ENCODE measurements around the gene CD40.
A peak's percentile ranks its signal among the peaks of the same experiment; 100 is the strongest.

CD40 gene

DNA sequence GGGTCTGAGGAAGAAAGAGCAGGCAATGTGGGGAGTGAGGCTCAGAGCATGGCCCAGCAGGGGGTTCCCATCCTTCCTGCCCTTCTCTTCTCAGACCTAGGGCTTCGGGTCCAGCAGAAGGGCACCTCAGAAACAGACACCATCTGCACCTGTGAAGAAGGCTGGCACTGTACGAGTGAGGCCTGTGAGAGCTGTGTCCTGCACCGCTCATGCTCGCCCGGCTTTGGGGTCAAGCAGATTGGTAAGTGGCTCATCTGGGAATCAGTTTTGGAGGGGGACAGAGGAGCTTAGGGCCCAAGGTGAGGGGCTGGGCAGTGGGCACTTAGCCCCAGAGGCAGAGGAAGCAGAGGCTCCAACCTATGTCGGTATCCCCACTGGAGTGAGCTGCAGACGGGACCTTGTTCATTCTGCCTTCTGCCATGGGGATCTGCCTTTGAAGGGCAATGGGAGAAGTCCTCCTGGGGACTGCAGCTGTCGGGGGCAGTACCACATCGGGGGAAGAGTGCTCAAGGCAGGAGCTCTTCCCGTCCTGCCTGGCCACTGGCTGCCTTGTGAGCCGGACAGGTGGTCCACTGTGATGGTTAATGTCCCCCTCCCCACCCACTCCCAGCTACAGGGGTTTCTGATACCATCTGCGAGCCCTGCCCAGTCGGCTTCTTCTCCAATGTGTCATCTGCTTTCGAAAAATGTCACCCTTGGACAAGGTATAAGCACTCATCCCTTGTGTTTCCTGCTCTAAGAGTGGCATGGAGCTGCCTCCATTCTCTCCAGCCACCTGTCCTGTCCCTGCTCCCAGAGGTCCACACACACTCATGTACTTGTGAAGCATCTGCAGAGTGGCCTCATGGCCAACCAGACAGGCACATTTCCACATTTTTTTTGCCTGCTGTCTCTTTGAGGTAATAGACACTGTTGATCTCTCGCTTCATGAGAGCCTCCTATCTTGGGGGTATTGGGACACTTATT, 4.7 kb downstream of the CD40 start:
- DNase-seq (ENCODE audit: low read depth in 3 of 3) = no peak

GRCh38 chr20:46123482-46124245, 5.5 kb downstream of the CD40 start:
- no peak for DNase-seq (ENCODE audit: low read depth in 3 of 3)

DNA sequence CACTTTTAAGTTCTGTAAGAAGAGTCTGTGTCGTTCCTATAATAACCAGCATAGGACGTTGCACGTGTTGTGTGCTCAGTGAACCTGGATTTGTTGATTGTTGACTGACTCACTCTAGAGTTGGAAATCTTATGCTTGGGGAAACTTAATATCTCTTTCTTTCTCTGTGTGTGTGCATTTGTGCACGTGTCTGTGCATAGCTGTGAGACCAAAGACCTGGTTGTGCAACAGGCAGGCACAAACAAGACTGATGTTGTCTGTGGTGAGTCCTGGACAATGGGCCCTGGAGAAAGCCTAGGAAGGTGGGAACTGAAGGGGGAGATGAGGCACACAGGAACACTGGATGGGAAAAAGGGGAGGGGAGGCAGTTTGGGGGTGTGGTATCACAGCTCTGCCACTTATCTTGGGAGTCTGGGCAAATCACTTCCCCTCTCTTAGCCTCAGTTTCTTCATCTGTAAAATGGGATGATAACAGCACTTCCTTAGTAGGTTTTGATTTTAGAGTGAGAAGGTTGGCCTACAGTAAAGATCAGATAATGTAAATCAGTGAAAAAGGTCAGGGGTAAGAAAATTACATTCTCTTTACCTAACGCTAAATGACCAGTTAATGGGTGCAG, 8.4 kb downstream of the CD40 start:
- no peak for DNase-seq (ENCODE audit: low read depth in 3 of 3)

DNA sequence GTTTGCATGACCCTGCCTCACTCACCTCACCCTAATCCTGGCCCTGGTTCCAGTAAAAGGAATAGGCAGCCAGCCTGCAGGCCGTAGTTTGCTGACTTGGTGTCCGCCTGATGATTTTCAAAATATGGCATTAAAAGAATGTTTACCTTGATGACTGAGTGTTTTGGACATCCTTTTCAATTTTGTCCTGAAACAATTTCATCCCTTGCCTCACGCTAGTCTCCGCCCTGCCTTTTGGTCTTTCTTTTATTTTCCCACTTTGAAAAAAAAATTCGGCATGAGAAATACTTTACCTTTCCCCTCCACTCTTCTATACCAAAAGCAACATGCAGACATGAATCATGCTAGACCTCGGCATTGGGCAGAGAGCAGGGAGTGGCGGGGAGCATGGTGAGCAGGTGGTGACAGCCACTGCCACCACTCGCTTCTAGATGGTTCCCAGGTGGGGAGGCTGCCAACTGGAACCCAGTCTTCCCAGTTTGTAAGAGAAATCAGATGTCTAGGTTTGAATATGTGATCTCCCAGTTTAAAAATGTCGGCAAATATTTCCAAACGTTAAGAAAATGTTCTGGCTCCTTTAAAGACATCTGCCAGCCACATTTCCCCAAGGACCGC, 9.4 kb downstream of the CD40 start:
- DNase-seq (ENCODE audit: low read depth in 3 of 3) = no peak

- no peak for DNase-seq (ENCODE audit: low read depth in 3 of 3)
Observed at GRCh38 chr20:46128310-46129151, 10.4 kb downstream of the CD40 start.

- no peak for DNase-seq (ENCODE audit: low read depth in 3 of 3)
Observed at GRCh38 chr20:46129955-46130481, 11.9 kb downstream of the CD40 start.

DNA sequence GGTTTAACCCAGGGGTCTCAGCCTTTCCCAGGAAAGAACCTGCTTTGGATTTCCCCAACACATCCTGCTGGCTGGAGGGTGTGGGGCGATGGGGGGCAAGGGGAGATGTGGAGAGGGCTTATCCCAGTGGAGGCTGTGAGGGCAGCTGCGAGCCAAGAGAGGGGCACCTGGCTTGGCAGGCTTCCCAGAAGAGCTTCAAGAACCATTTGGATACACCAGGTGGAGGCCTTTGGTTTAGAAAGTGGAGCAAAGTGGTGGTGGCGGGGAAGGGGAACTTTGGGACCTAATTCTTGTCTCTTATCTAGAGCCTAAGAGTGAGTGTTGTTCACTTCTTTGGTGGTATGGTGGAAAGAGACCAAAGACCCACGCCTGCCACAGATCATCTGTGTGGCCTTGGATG, 12.4 kb downstream of the CD40 start:
- DNase-seq (ENCODE audit: low read depth in 3 of 3) = no peak

DNA sequence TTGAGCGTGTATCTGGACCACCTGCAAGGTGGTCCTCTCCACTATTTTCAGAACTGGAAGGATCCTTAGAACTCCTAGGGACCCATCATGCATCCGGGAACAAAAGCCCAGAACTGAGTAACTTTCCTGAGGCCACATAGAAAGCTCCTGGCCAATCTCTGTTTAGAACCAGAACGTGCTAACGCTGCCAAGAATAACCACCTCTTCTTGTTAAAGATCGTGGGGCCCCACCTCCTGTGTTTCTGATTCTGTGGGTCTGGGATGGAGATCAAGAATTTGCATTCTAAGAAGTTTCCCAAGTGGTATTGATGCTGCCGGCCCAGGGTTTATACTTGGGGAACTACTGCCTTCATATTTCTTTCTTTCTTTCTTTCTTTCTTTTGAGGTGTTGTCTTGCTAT, 13.3 kb downstream of the CD40 start:
- no peak for DNase-seq (ENCODE audit: low read depth in 3 of 3)

GRCh38 chr20:46132705-46133120, 14.6 kb downstream of the CD40 start:
- DNase-seq (ENCODE audit: low read depth in 3 of 3) = peak; percentile 29 to 56 (median 33)

- DNase-seq (ENCODE audit: low read depth in 3 of 3) = no peak
Observed at GRCh38 chr20:46133886-46134654, 16.0 kb downstream of the CD40 start.

DNA sequence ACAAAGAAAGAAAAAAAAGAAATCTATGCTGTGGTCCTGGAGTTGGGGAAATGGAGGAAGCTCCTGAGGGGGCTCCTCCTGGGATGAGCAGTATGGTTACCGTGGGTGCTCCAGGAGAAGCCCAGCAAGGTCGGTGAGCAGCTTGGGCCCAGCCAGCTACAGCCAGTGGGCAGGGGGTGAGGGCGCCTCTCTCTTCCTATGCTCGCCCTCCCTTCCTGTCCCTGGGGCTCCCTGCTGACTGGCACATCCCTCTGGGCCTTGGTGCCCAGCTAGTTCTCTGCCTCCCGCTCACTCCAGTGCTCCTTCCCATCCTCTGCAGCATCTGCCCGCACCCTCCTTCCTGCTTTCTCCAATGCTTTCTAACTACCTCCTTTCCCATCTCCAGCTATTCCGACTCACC, 16.6 kb downstream of the CD40 start:
- no peak for DNase-seq (ENCODE audit: low read depth in 3 of 3)

GRCh38 chr20:46135856-46136633, 17.9 kb downstream of the CD40 start:
- no peak for DNase-seq (ENCODE audit: low read depth in 3 of 3)

- DNase-seq (ENCODE audit: low read depth in 3 of 3) = no peak
Observed at GRCh38 chr20:46137816-46138215, 19.7 kb downstream of the CD40 start.

- DNase-seq (ENCODE audit: low read depth in 3 of 3) = no peak
Observed at GRCh38 chr20:46139266-46139889, 21.3 kb downstream of the CD40 start.

DNA sequence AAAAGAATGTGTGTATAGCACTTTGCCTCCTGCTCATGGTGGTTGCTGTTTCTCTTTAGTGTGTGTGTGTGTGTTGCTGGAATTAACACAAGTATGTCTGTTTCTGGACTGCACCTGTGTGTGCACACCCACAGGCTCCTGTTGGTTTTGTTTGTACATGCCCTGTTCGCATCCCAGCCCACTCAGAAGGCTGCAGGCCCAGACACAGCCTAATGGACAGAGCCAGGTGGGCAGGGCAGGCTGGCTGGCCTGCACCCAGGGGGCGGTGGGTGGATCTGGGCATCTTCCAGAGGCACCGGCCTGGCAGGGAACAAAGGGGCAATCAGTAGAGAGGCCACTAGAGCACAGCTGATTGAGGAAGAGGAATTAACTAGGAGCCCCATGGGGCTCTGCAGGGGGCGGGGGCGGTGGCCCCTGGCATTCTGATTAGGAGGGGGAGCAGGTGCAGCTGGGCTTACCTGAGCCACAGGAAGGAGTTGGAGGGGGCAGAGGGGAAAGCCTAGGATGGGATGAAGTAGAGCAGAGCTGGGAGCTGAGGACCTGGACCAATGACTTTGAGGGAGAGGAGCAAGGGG, 21.9 kb downstream of the CD40 start:
- no peak for DNase-seq (ENCODE audit: low read depth in 3 of 3)

DNA sequence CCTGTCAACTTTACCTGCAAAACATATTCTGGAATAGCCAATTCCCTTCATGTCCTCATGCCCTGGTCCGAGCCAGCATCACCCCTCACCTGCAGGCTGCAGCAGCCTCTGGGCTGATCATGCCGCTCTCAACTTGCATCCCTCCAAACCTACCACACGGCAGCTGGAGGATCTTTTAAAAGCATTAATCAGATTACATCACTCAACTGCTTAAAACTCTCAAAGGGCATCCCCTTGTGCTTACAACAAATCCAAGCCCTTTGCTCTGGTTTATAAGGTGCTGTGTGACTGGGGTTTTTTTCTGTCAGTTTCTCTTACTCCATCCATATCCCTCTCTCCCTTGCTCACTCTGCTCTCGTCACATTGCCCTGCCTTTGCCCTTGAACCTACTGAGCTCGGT, 24.0 kb downstream of the CD40 start:
- DNase-seq (ENCODE audit: low read depth in 3 of 3) = no peak

GRCh38 chr20:46144432-46145025, 26.4 kb downstream of the CD40 start:
- DNase-seq (ENCODE audit: low read depth in 3 of 3) = no peak

- DNase-seq (ENCODE audit: low read depth in 3 of 3) = no peak
Observed at GRCh38 chr20:46145713-46146112, 27.6 kb downstream of the CD40 start.

Measured in stimulated activated CD4-positive, alpha-beta T cell treated with anti-CD3 and anti-CD28 coated beads, TNF-alpha, amount 100 ng/mL, for 48 hours (primary cell).